WERI-Rb-1 (cell line): ENCODE data around the gene TNK2.
"Not testable (repeated sequence)": the region's sequence is repeated elsewhere in the genome, so short reads cannot be mapped to it uniquely, and the experiment has no call there.

Source experiments
- DNase-seq: peaks from one replicate; pipeline ENCODE4 v3.0.0-alpha.2; 2020
- H3K27ac ChIP-seq: fragments of 250-450 bp; sonication (Bioruptor Pico); 2 replicates; pipeline ENCODE4 v1.5.1; 2020; ENCODE audit warnings: mild to moderate bottlenecking, moderate library complexity
- H3K27me3 ChIP-seq: fragments of 250-450 bp; sonication (Bioruptor Pico); 2 replicates; pipeline ENCODE4 v1.5.1; 2021; ENCODE audit warnings: mild to moderate bottlenecking, low read depth, moderate library complexity; ENCODE audit not compliant: insufficient read depth, severe bottlenecking
- H3K36me3 ChIP-seq: fragments of 250-450 bp; sonication (Bioruptor Pico); 2 replicates; pipeline ENCODE4 v1.5.1; 2020; ENCODE audit warnings: mild to moderate bottlenecking, moderate library complexity
- H3K4me3 ChIP-seq: 2 replicates; pipeline ENCODE4 v1.5.1; 2011; ENCODE audit warnings: low read depth, mild to moderate bottlenecking, control low read depth, low read length
- H3K9me3 ChIP-seq: fragments of 250-450 bp; sonication (Bioruptor Pico); 2 replicates; pipeline ENCODE4 v1.5.1; 2021; ENCODE audit warnings: mild to moderate bottlenecking, moderate library complexity; ENCODE audit not compliant: severe bottlenecking
- TF ChIP-seq, protein P1 (sequence below): IDR thresholded peaks from 2 replicates; pipeline ENCODE4 v1.5.1; 2011; ENCODE audit warnings: low read depth, mild to moderate bottlenecking, control low read depth, inconsistent platforms, low read length

TNK2 gene

DNA sequence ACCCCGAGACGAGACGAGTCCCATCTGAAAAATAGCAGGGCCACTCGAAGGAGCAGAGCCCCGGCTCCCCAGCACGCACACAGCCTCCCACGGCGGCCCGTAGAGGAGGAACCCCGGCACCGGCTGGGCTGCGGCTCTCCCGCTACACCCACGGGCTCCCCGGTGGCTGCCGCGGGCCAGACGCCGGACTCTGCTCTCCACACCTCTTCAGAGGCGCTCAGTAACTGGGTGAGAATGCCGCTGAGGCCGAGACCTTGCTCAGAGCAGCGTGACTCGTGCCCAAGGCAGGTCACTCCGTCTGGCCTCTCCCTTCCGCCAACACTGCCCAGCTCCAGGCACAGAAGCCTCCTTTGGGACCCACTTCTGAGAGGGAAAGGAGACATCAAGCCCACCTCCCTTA is 34.4 kb downstream of the TNK2 start:
- Histone ChIP-seq H3K36me3 (no peaks in the 10 kb centered on the region), H3K9me3 (no peaks in the 10 kb centered on the region), H3K27ac (no peak overlapping the region), H3K4me3 (no peak overlapping the region), H3K27me3 (no peaks in the 10 kb centered on the region)
- TF ChIP-seq, protein P1, sequence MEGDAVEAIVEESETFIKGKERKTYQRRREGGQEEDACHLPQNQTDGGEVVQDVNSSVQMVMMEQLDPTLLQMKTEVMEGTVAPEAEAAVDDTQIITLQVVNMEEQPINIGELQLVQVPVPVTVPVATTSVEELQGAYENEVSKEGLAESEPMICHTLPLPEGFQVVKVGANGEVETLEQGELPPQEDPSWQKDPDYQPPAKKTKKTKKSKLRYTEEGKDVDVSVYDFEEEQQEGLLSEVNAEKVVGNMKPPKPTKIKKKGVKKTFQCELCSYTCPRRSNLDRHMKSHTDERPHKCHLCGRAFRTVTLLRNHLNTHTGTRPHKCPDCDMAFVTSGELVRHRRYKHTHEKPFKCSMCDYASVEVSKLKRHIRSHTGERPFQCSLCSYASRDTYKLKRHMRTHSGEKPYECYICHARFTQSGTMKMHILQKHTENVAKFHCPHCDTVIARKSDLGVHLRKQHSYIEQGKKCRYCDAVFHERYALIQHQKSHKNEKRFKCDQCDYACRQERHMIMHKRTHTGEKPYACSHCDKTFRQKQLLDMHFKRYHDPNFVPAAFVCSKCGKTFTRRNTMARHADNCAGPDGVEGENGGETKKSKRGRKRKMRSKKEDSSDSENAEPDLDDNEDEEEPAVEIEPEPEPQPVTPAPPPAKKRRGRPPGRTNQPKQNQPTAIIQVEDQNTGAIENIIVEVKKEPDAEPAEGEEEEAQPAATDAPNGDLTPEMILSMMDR, result no peak
- no peak for DNase-seq

DNA sequence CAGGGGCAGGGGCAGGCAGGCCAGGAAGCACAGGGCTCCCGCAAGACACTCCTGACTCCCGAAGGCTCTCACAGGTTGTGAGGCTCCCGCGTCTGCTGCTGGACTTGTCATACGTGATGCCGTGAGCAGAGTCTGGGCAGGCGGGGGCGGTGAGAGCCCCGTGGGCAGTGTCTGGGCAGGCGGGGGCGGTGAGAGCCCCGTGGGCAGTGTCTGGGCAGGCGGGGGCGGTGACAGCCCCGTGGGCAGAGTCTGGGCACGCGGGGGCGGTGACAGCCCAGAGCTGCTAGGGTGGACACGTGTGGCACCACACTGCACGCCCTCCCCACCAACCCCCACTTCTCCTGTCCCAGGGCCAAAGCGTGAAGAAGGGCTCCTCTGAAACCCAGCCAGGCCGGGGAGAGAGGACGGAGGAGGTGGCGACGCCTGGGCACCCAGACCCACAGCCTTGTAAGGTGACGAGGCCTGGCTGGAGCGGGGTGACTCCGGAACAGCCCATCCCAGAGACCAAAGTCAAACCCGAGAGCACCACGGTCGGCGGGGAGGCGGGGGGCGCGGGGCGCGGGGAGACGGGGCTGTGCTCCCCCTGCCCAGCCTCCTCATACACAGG is 35.0 kb downstream of the TNK2 start:
- H3K27ac ChIP-seq, result no peak overlapping the region
- DNase-seq, result no peak
- no peaks in the 10 kb centered on the region for H3K9me3 ChIP-seq
- H3K27me3 ChIP-seq, result no peaks in the 10 kb centered on the region
- H3K4me3 ChIP-seq, result no peak overlapping the region
- H3K36me3 ChIP-seq, result no peaks in the 10 kb centered on the region
- TF ChIP-seq, protein P1, result no peak

DNA sequence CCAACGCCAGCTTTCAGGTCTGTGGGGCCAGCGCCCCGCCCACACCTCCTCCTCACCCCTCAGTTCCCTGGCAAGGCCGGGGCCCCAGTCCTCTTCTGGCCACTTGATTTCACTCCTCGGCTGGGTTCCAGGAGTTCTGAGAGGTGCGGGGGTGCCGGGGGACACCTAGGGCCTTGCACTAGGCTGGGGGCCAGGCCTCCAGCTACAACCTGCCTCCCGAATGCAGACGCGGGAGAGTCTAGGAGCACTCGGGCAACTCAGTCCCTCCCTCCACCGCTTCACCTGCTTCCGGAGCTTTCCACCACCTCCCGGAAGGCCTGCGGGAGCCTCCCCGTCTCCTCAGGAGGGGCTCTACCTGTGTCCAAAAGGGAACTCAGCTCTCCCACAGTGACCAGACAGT is 35.6 kb downstream of the TNK2 start:
- no peaks in the 10 kb centered on the region for H3K36me3 ChIP-seq
- TF ChIP-seq, protein P1, result no peak

DNA sequence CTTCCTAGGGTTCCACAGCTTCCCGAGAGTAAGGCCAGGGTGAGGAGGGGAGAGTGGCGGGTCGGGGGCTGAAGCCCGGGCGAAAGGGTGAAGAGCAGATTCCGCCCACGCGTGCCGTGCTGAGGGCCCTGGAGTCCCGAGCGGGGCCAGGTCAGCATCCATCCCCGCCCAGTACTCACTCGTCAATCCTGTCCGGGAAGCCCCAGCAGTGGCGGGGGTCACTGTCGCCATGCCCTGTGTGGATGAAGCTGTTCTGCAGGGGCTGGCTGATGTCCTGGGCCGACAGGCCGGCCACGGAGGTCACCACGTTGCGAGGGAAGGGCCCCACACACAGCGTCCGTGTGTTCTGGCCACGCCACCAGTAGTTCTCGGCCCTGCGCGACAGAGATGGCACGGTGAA is 36.3 kb downstream of the TNK2 start:
- no peaks in the 10 kb centered on the region for H3K36me3 ChIP-seq

More for the DNA sequence above, 35.6 kb downstream of the TNK2 start:
- no peak for DNase-seq
- Histone ChIP-seq H3K9me3 (no peaks in the 10 kb centered on the region), H3K27me3 (no peaks in the 10 kb centered on the region), H3K27ac (no peak overlapping the region), H3K4me3 (no peak overlapping the region)

DNA sequence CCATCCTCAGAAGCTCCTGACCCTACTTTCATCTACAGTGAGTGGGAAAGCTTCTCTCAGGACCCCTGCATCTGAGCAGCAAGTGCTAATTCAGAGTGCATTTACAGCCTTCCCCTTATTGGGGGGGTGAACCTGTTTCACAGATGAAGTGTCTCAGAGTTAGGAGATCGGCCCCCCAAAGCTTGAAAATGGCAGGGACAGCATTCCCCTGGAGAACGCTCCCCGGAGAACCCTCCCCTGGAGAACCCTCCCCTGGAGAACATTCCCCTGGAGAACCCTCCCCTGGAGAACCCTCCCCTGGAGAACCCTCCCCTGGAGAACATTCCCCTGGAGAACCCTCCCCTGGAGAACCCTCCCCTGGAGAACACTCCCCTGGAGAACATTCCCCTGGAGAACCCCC is 36.7 kb downstream of the TNK2 start:
- not testable (repeated sequence) for H3K4me3 ChIP-seq, H3K27ac ChIP-seq, H3K27me3 ChIP-seq, H3K9me3 ChIP-seq, DNase-seq, H3K36me3 ChIP-seq

More for the DNA sequence above, 36.3 kb downstream of the TNK2 start:
- Histone ChIP-seq H3K4me3 (no peak overlapping the region), H3K9me3 (no peaks in the 10 kb centered on the region), H3K27ac (no peak overlapping the region), H3K27me3 (no peaks in the 10 kb centered on the region)
- TF ChIP-seq, protein P1, result no peak
- no peak for DNase-seq

DNA sequence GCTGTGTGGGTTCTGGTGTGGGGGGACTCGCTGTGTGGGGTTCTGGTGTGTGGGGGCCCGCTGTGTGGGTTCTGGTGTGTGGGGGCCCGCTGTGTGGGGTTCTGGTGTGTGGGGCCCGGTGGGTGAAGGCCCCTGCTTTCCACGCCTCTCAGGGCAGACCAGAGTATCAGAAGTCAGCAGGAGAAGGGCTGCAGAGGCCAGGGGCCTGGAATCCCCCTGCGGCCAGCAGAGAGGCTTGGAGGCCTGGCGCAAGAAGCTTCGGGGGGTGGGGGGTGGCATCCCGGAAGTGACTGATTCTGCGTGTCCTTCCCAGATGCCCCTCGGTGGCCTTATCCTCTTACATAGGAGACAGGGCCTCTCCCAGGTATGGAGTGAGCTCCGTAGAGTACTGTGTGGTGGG is 37.4 kb downstream of the TNK2 start:
- no peak for DNase-seq
- H3K27ac ChIP-seq, result no peak overlapping the region
- no peaks in the 10 kb centered on the region for H3K27me3 ChIP-seq
- no peaks in the 10 kb centered on the region for H3K36me3 ChIP-seq
- TF ChIP-seq, protein P1, result no peak
- no peak overlapping the region for H3K4me3 ChIP-seq
- no peaks in the 10 kb centered on the region for H3K9me3 ChIP-seq
